Stimulated activated CD4-positive, alpha-beta T cell treated with anti-CD3 and anti-CD28 coated beads, Interleukin-4, amount 100 ng/mL, for 24 hours (primary cell): ENCODE measurements around the gene CLEC2D.
"Not testable (repeated sequence)": the region's sequence is repeated elsewhere in the genome, so short reads cannot be mapped to it uniquely, and the experiment has no call there.

Experiments used
- DNase-seq: peaks from one replicate; pipeline ENCODE4 v3.0.0-alpha.2; 2020

CLEC2D gene

GRCh38 chr12:9701380-9702154, 32.1 kb downstream of the CLEC2D start:
- peak; percentile 32 for DNase-seq

- DNase-seq: peak; percentile 35
These were observed 32.7 kb downstream of the CLEC2D start for GRCh38 chr12:9702255-9702654.

DNA sequence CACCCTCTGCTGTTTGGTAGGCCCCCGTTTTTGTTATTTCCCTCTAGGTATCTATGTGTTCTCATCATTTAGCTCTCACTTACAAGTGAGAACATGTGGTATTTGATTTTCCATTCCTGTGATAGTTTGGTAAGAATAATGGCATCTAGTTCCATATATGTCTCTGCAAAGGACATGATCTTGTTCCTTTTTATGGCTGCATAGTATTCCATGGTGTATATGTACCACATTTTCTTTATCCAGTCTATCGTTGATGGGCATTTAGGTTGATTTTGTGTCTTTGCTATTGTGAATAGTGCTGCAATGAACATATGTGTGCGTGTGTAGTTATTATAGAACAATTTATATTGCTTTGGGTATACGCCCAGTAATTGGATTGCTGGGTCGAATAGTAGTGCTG, 35.0 kb downstream of the CLEC2D start:
- not testable (repeated sequence) for DNase-seq

DNA sequence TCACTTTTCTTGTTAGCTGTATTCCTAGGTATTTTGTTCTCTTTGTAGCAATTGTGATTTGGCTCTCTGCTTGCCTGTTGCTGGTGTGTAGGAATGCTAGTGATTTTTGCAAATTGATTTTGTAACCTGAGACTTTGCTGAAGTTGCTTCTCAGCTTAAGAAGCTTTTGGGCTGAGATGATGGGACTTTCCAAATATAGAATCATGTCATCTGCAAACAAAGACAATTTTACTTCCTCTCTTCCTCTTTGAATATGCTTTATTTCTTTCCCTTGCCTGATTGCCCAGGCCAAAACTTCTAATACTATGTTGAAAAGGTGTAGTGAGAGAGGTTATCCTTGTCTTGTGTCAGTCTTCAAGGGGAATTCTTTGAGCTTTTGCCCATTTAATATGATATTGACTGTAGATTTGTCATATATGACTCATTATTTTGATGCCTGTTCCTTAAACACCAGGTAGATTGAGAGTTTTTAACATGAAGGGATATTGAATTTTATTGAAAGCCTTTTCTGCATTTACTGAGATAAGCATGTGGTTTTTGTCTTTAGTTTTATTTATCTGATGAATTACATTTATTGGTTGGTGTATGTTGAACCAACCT, 36.7 kb downstream of the CLEC2D start:
- no peak for DNase-seq

GRCh38 chr12:9707356-9707755, 37.8 kb downstream of the CLEC2D start:
- DNase-seq: no peak

GRCh38 chr12:9707864-9708808, 38.6 kb downstream of the CLEC2D start:
- peak; percentile 76 for DNase-seq

GRCh38 chr12:9708853-9709252, 39.3 kb downstream of the CLEC2D start:
- DNase-seq: no peak

GRCh38 chr12:9710584-9711375, 41.3 kb downstream of the CLEC2D start:
- DNase-seq: no peak

DNA sequence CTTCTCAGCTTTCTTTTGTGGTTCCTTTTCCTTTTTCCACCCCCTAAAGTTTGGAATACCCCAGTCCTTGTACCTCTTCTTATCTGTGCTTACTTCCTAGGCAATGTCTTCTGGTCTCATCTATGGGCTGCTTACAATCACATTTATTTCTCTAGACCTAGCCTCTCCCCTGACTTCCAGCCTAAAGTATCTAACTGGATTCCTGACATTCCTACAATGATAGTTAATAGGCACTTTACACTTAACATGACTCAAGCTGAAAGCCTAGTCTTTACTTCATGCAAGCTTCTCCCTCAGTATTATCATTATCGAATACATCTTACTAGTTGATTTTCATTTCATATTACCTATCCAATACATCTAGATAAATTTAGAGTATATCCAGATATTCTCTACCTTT, 42.2 kb downstream of the CLEC2D start:
- no peak for DNase-seq

DNA sequence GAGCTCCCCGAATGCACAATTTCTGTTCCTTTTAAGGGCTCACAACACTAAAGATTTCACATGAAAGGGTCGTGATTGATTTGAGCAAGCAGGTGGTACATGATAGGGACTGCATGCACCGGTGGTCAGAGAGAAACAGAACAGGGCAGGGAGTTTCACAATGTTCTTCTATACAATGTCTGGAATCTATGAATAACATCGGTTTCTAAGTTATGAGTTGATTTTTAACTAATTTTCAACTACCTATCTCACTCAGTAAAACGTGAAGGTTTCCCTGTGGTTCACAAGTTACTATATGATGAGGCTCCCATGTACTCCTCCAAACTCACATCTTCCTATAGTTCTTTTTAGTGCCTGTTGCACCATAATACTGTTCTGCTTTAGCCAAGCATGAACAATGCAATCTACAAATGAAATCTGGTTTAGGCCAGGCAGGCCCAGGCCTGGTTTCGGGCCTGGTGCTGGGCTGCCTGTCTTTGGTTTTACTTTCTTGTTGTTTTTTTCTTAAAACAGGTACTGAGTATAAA, 43.6 kb downstream of the CLEC2D start:
- not testable (repeated sequence) for DNase-seq

GRCh38 chr12:9717070-9717925, 47.8 kb downstream of the CLEC2D start:
- no peak for DNase-seq

DNA sequence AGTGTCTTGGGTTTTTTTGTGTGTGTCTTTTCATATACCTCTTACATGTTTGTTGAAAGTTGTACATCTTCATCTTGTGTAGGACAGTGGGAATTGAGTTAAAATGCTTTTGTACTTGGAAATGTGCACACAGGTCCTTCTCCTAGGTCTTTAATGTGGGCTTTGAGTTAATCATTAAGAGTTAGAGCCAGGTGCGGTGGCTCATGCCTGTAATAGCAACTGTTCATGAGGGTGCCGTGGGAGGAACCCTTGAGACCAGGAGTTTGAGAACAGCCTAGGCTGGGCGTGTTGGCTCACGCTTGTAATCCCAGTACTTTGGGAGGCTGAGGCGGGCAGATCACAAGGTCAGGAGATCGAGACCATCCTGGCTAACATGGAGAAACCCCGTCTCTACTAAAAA, 49.5 kb downstream of the CLEC2D start:
- DNase-seq: no peak

DNA sequence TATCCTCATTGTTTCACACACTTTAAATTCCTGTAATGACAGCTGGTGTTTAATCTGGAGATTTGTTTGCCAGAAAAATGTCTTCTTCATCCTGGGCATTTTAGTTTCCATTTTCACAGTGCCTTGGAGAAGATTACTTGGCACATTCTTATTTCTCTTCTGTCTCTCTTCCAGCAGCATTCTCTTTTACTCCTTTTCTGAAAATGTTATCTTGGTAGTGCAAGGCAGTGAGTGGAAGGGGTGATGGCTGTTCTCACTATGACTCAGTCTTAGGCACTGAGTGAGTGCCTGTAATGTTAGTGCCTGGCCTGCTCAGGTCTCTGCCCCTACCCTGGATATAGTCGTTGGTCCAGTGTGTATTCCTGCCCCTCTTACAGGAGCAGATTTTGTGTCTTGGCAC, 50.3 kb downstream of the CLEC2D start:
- DNase-seq: no peak

- DNase-seq: no peak
These were observed 52.0 kb downstream of the CLEC2D start for GRCh38 chr12:9721394-9722092.

DNA sequence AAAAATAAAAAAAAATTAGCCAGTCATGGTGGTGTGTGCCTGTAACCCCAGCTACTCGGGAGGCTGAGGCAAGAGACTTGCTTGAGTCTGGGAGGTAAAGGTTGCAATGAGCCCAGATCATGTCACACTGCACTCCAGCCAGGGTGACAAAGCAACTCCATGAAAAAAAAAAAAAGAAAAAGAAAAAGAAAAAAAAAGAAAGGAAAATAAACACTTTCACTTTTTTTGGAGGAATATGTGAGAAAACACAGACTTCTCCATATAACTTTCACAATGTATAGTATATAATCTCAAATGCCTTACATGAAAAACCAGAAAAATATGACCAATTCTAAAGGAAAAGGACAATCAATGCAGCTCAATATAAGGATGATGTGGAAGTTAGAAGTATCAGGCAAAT, 54.5 kb downstream of the CLEC2D start:
- DNase-seq: no peak

DNA sequence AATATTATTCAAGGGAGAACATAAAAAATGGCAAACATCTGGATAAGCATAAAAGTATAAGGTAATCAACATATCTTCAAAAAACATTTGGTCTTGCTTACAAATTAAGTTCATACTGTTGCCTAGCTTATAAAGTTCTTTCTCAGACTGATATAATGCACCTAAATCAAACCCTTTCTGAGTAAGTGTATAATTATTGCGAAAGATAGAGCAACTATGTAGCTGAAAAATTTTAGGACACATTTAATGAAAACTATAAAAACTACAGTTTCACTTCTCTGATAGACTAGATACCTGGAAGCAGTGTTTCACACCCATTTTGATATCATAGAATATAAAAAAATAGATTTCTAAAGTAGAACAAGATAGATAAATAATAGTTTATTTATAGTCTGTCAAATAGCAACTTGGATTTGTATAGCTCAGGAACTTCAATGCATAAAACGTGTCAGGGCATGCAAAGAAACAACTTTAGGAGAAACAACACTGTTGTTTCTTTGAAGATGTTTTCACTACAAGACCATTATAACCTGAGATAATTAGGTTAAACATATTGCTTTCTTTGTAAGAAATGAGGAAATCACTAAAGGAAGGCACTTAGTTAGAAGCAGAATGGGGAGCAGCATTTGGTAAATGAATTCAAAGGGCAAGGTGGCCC, 55.8 kb downstream of the CLEC2D start:
- DNase-seq: no peak

DNA sequence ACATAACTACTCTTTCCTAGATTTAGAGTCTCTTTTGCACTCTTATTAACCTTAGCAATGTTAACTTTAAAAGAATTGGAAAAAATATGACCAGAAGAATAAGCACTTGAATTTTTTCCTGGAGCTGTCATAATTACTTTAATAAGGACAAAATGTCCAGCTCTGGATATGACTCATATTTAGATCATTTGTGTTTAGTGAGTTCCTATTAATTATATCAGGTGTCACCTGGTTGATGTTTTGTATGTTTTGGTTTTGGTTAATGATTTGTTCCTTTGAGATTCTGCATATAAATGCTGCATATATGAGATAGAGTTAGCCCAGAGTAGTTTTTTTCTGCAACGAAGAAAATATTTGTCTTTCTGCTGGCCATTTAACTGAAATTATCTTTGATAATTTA, 58.3 kb downstream of the CLEC2D start:
- no peak for DNase-seq

DNA sequence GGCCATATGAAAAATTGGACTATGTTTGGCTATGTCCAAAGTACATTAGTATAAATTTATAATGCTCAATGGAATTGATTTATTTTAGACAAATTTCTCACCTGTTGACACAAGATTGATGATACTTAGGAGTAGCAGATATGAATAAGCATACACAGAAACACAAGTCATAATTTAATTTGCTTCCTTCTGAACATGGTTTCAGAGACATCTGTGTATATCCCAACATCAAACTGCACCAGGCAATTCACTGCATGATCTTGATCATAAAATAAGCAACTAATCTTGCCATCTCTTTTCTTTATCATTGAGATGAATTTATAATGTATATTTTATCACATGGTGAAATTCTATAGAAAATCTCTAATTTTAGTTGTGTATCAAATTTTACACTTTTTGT, 59.6 kb downstream of the CLEC2D start:
- no peak for DNase-seq

DNA sequence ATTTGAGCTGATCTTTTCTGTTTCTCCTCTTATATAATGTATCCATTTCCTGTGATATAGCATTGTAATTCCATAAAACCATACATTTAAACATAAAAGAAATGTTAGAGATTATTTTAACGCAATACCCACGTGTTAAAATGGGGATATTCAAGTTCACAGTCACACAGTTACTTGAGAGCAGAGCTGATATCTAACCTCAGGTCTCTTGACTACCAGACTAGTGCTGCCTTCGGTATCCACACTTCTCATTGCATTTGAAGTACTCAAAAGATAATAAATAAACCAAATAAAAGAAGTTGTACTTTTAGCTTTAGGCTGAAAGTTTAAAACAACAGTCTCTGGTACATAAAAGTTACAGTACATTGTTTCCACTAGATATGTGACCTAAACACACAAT, 60.5 kb downstream of the CLEC2D start:
- no peak for DNase-seq

DNA sequence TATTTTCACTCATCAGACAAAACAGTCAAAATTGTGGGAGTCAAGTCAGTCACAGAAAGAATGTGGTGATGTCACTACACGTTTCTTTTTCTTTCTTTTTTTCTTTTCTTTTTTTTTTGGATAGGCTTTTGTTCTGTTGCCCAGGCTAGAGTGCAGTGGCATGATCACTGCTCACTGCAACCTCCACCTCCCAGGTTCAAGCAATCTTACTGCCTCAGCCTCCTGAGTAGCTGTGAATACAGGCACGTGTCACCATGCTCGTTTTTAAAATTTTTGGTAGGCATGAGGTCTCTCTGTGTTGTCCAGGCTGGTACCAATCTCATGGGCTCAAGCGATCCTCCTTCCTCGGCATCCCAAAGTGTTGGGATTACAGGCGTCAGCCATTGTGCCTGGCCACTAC, 61.1 kb downstream of the CLEC2D start:
- no peak for DNase-seq
